BLaER1 treated with 17β-estradiol and CSF1 and Interleukin-3, amounts not matched to agents 10 nM and 100 nM (cell line): ENCODE data around the gene IFT80.

Experiments
- H3K27ac ChIP-seq, 11 experiments: shearing (Covaris generic); formaldehyde crosslinking; 2 replicates each; pipeline ENCODE4 v1.8.1; 2022
- H3K27me3 ChIP-seq, 11 experiments: shearing (Covaris generic); formaldehyde crosslinking; 2 replicates each; pipeline ENCODE4 v1.8.1; 2022
- H3K36me3 ChIP-seq, 11 experiments: shearing (Covaris generic); formaldehyde crosslinking; 2 replicates each; pipeline ENCODE4 v1.8.1; 2022
- H3K4me1 ChIP-seq, 10 experiments: shearing (Covaris generic); formaldehyde crosslinking; 2 replicates each; pipeline ENCODE4 v1.8.1; 2022
- H3K4me2 ChIP-seq, 11 experiments: shearing (Covaris generic); formaldehyde crosslinking; 2 replicates each; pipeline ENCODE4 v1.8.1; 2022
- H3K4me3 ChIP-seq, 10 experiments: shearing (Covaris generic); formaldehyde crosslinking; 2 replicates each; pipeline ENCODE4 v1.8.1; 2022
- H3K9ac ChIP-seq, 11 experiments: shearing (Covaris generic); formaldehyde crosslinking; 2 replicates each; pipeline ENCODE4 v1.8.1; 2022
- H3K9me3 ChIP-seq, 11 experiments: shearing (Covaris generic); formaldehyde crosslinking; replicated peaks in 1 of 11; 2 replicates each; pipeline ENCODE4 v1.8.1; 2022
- H4K20me1 ChIP-seq, 11 experiments: shearing (Covaris generic); formaldehyde crosslinking; 2 replicates each; pipeline ENCODE4 v1.8.1; 2022
- Cebpa-rat ChIP-seq, 11 experiments: shearing (Covaris generic); IDR thresholded peaks; 2 replicates each; pipeline ENCODE4 v1.8.1; 2022

The IFT80 gene

DNA sequence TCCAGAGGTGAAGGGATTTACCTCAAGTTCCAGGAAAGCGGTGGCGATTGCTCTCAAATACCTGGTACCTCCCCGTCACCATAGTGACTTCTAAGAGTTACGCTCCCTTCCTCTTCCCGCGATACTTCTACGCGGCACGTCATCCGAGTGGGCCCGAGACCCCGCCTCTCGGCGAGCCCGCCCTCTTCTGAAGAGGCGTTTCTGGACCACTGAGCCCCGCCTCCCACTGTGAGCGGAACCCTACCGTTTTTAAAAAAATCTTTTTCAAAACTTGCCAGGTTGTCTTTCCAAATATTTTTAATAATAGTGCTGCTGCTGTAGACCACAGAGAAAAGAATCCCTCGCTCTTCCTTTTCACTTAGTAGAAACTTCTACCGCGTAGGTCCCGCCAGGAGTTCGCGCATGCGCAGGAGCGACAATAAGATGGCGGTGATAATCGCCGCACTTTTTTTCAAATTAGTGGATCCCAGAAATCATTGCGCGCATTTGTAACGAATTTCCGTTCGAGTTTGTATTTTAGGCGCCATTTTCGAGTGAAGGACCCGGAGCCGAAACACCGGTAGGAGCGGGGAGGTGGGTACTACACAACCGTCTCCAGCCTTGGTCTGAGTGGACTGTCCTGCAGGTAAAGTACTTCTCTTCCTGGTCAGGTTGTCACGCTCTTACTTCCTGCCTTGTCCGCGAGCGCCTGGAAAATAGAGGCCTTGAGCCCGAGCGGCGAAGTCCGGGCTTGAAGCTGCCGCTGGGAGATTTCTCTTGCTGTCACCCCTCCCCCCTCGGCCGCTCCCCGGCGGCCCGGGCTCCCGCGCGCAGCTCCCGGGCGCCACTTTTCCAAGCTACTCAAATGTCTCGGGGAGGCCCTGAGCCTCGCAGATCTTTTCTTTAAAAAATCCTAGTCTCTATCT is at the start of gene IFT80, which contains the start of gene SMC4:
IFT80 (minus strand) TSS at position 101 of the 905 bp plus-strand sequence. CDS start 14,625 bp downstream, outside the sequence.
SMC4 (plus strand) TSS at position 526 of the 905 bp plus-strand sequence. CDS start 1,177 bp downstream, outside the sequence.
- Histone ChIP-seq H4K20me1 (peaks cover 0 to 48% (median 43%) of the 10 kb centered on the region in 11 experiments; a peak in 18 of 22 replicates), H3K9ac (peak within 1 kb of the TSS; percentile 91 to 98 (median 97)), H3K27ac (peak within 1 kb of the TSS; percentile 77 to 98 (median 96)), H3K4me1 (peaks cover 12 to 35% (median 26%) of the 10 kb centered on the region in 10 experiments), H3K36me3 (peaks cover 0 to 37% (median 11%) of the 10 kb centered on the region in 11 experiments; a peak in 12 of 22 replicates), H3K27me3 (no peaks in the 10 kb centered on the region), H3K4me2 (peak within 1 kb of the TSS; percentile 75 to 94 (median 88)), H3K4me3 (peak within 1 kb of the TSS; percentile 82 to 94 (median 92)), H3K9me3 (no peaks in the 10 kb centered on the region)
- no peak for TF ChIP-seq Cebpa-rat (IDR thresholded peaks at IDR 0.05)

DNA sequence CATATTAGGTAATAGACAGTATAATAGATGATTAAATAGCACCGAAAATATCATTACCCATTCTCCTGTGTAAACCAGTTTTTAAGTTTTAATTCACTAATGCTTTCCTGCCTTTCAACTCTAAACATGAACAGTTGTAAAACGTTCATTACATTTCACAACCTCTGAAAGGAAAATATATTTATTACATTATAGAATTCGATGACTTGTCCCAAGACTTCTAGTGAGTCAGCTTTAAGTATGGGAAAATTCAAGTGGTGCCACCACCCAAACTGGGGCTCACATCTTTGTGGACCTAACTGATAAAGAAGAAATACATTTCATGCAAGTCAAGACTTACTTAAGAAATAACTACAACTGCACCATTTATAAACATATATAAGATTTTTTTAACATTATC is 48.5 kb upstream of the IFT80 start:
- H3K9ac ChIP-seq, result no peak overlapping the region
- H3K4me2 ChIP-seq, result peak overlapping the region in 10 of 11 experiments; percentile 18 to 74 (median 52); a peak in 17 of 22 replicates
- peaks cover 0 to 24% (median 22%) of the 10 kb centered on the region in 11 experiments; a peak in 16 of 22 replicates for H3K9me3 ChIP-seq
- H3K27ac ChIP-seq, result no peak overlapping the region
- no peak for TF ChIP-seq Cebpa-rat (IDR thresholded peaks at IDR 0.05)
- H3K36me3 ChIP-seq, result peaks cover 0 to 51% (median 36%) of the 10 kb centered on the region in 11 experiments; a peak in 19 of 22 replicates
- no peaks in the 10 kb centered on the region for H3K27me3 ChIP-seq
- H3K4me1 ChIP-seq, result peaks cover 9 to 25% (median 18%) of the 10 kb centered on the region in 10 experiments; a peak in 19 of 20 replicates
- H3K4me3 ChIP-seq, result peak overlapping the region in 1 of 10 experiments; percentile 19; a peak in 1 of 20 replicates
- peaks cover 0 to 5% (median 0%) of the 10 kb centered on the region in 11 experiments; a peak in 3 of 22 replicates for H4K20me1 ChIP-seq

DNA sequence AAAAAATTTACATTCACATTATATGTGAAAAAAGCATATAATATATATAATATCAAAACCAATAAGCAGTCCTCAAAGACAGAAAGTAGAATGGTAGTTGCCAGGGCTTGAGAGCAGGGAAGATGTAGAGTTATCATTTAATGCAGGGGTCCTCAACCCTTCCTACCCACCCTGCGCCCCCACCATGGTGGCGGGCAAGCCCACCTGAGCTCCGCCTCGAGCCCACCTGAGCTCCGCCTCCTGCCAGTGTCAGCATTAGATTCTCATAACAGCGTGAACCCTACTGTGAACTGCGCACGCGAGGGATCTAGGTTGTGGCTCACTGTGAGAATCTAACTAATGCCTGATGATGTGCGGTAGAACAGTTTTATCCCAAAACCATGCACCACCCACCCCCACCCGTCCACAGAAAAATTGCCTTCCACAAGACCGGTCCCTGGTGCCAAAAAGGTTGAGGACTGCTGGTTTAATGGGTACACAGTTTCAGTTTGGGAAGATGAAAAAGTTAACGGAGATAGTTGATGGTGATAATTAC is 47.6 kb upstream of the IFT80 start:
- Histone ChIP-seq H3K4me1 (peaks cover 9 to 25% (median 18%) of the 10 kb centered on the region in 10 experiments; a peak in 19 of 20 replicates), H3K4me3 (no peak overlapping the region), H3K4me2 (peak overlapping the region in 7 of 11 experiments; percentile 13 to 36 (median 18); a peak in 6 of 22 replicates), H4K20me1 (peaks cover 0 to 9% (median 0%) of the 10 kb centered on the region in 11 experiments; a peak in 4 of 22 replicates), H3K9ac (no peak overlapping the region), H3K36me3 (peaks cover 0 to 61% (median 41%) of the 10 kb centered on the region in 11 experiments; a peak in 19 of 22 replicates), H3K9me3 (peaks cover 0 to 24% (median 22%) of the 10 kb centered on the region in 11 experiments; a peak in 16 of 22 replicates), H3K27me3 (no peaks in the 10 kb centered on the region), H3K27ac (no peak overlapping the region)
- TF ChIP-seq Cebpa-rat (IDR thresholded peaks at IDR 0.05), result no peak

DNA sequence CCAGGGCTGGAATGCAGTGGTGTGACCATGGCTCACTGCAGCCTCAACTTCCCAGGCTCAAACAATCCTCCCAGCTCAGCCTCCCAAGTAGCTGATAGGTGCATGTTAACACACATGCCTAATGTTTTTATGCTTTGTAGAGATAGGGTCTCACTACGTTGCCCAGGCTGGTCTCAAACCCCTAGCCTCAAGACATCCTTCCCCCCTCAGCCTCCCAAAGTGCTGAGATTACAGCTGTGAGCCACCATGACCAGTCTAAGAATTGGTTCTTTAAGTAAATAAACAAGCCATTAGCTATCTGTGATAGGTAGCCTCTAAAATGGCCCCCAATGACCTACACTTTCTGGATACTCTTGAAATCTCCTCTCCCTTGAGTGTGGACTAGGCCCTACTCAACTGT is 46.8 kb upstream of the IFT80 start:
- TF ChIP-seq Cebpa-rat (IDR thresholded peaks at IDR 0.05), result no peak
- H3K9me3 ChIP-seq, result peaks cover 0 to 24% (median 22%) of the 10 kb centered on the region in 11 experiments; a peak in 16 of 22 replicates
- no peaks in the 10 kb centered on the region for H3K27me3 ChIP-seq
- no peak overlapping the region for H3K4me2 ChIP-seq
- no peak overlapping the region for H3K9ac ChIP-seq
- no peak overlapping the region for H3K27ac ChIP-seq
- H3K36me3 ChIP-seq, result peaks cover 0 to 68% (median 44%) of the 10 kb centered on the region in 11 experiments; a peak in 19 of 22 replicates
- H4K20me1 ChIP-seq, result peaks cover 0 to 9% (median 0%) of the 10 kb centered on the region in 11 experiments; a peak in 4 of 22 replicates
- H3K4me1 ChIP-seq, result peaks cover 9 to 25% (median 18%) of the 10 kb centered on the region in 10 experiments; a peak in 19 of 20 replicates
- H3K4me3 ChIP-seq, result no peak overlapping the region

DNA sequence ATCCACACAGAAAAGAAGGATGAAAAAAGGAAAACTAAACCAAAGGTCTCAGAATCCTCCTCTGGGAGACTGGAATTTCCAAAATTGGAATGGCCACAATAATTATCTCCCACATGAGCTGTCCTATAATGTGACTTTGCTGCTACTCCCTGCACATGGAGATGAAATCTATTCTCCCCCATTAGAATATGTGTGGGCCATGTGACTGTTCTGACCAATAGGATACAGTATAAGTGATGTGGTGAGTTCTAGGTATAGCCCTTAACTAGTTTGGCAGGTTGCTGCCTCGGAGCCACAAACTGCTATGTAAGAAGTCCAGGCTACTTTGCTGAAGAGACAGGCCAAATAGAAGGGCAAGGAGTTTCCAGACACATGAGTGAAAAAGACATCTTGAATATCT is 45.4 kb upstream of the IFT80 start:
- H3K4me3 ChIP-seq, result no peak overlapping the region
- H3K9me3 ChIP-seq, result peaks cover 0 to 20% (median 16%) of the 10 kb centered on the region in 11 experiments; a peak in 14 of 22 replicates
- H3K27ac ChIP-seq, result no peak overlapping the region
- H3K27me3 ChIP-seq, result no peaks in the 10 kb centered on the region
- H3K4me1 ChIP-seq, result peaks cover 8 to 25% (median 18%) of the 10 kb centered on the region in 10 experiments; a peak in 19 of 20 replicates
- H3K9ac ChIP-seq, result no peak overlapping the region
- peaks cover 0 to 83% (median 58%) of the 10 kb centered on the region in 11 experiments; a peak in 19 of 22 replicates for H3K36me3 ChIP-seq
- peaks cover 0 to 9% (median 0%) of the 10 kb centered on the region in 11 experiments; a peak in 4 of 22 replicates for H4K20me1 ChIP-seq
- TF ChIP-seq Cebpa-rat (IDR thresholded peaks at IDR 0.05), result no peak
- no peak overlapping the region for H3K4me2 ChIP-seq

DNA sequence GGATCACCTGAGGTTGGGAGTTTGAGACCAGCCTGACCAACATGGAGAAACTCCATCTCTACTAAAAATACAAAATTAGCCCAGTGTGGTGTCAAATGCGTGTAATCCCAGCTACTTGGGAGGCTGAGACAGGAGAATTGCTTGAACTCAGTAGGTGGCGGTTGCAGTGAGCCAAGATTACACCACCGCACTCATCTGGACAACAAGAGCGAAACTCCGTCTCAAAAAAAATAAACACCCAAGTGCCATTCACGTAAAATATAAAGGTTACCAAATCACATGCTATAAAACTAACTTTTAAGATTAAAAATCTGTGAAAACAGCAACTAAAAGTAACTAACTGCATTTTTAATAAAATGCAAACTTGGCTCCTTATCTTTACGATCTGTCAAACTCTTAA is 41.7 kb upstream of the IFT80 start:
- Histone ChIP-seq H3K4me2 (no peak overlapping the region), H4K20me1 (peaks cover 0 to 27% (median 10%) of the 10 kb centered on the region in 11 experiments; a peak in 13 of 22 replicates), H3K9me3 (peaks cover 0 to 21% (median 16%) of the 10 kb centered on the region in 11 experiments; a peak in 14 of 22 replicates), H3K4me1 (no peaks in the 10 kb centered on the region; a peak in 1 of 20 replicates), H3K4me3 (no peak overlapping the region), H3K27ac (no peak overlapping the region), H3K27me3 (no peaks in the 10 kb centered on the region), H3K36me3 (peaks cover 3 to 100% (median 86%) of the 10 kb centered on the region in 11 experiments; a peak in 20 of 22 replicates), H3K9ac (no peak overlapping the region)
- TF ChIP-seq Cebpa-rat (IDR thresholded peaks at IDR 0.05), result no peak

DNA sequence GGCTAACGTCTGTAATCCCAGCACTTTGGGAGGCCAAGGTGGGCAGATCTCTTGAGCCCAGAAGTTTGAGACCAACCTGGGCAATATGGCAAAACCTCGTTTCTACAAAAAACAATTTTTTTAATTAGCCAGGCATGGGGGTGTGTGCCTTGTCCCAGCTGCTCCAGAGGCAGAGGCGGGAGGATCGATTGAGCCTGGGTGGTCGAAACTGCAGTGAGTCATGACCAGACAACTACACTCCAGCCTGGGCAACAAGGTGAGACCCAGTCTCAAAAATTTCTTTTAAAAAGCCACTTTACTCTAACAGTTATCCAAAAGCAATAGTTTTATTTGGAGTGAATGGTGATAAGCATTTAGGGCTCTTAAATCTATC is 38.0 kb upstream of the IFT80 start:
- H4K20me1 ChIP-seq, result peaks cover 0 to 48% (median 16%) of the 10 kb centered on the region in 11 experiments; a peak in 16 of 22 replicates
- H3K36me3 ChIP-seq, result peaks cover 35 to 100% (median 89%) of the 10 kb centered on the region in 11 experiments
- H3K9me3 ChIP-seq, result 0 out of 22 replicates have a peak, but pooled peaks cover 0 to 6% (median 0%) of the 10 kb centered on the region in 11 experiments
- H3K9ac ChIP-seq, result no peak overlapping the region
- TF ChIP-seq Cebpa-rat (IDR thresholded peaks at IDR 0.05), result no peak
- no peaks in the 10 kb centered on the region for H3K27me3 ChIP-seq
- no peak overlapping the region for H3K27ac ChIP-seq
- no peaks in the 10 kb centered on the region; a peak in 1 of 20 replicates for H3K4me1 ChIP-seq
- no peak overlapping the region for H3K4me2 ChIP-seq
- H3K4me3 ChIP-seq, result no peak overlapping the region

DNA sequence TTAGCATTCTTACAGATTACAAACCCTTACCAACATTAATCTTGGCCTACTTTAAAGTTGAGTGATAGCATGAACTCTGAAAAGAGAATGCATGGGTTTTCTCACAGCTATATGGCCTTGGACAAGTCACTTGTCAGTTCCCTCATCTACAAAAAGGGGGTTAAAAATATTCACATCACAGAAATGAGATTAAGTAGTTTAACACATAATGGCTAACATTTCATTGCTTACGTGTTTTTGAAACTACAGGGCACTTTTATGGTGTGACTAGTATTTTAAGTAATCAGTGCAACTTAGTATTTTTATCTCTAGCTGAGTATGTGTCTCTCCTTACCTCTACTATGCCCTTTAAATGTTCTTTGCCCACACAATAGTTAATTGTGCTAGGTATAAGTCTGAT is 36.7 kb upstream of the IFT80 start:
- Histone ChIP-seq H3K27me3 (no peaks in the 10 kb centered on the region), H3K4me2 (no peak overlapping the region), H3K9me3 (0 out of 22 replicates have a peak, but pooled peaks cover 0 to 6% (median 0%) of the 10 kb centered on the region in 11 experiments), H3K4me3 (no peak overlapping the region), H3K4me1 (no peaks in the 10 kb centered on the region; a peak in 1 of 20 replicates), H3K27ac (no peak overlapping the region), H4K20me1 (peaks cover 0 to 55% (median 18%) of the 10 kb centered on the region in 11 experiments; a peak in 16 of 22 replicates), H3K9ac (no peak overlapping the region), H3K36me3 (peaks cover 49 to 100% (median 98%) of the 10 kb centered on the region in 11 experiments)
- TF ChIP-seq Cebpa-rat (IDR thresholded peaks at IDR 0.05), result no peak
